Stimulated activated naive CD8-positive, alpha-beta T cell treated with anti-CD3 and anti-CD28 coated beads, Interleukin-15, Interleukin-2, amounts not matched to agents 100 ng/mL and 50 ng/mL, for 24 hours (primary cell): Measurements from ENCODE around the gene SPATA19.
"Not testable (repeated sequence)": the region's sequence is repeated elsewhere in the genome, so short reads cannot be mapped to it uniquely, and the experiment has no call there.

ENCODE experiments used
- H3K27ac Mint-ChIP-seq: one replicate; pipeline ENCODE4 v1.8.0; 2021; ENCODE audit warnings: mild to moderate bottlenecking, mixed read lengths
- H3K27me3 Mint-ChIP-seq: one replicate; pipeline ENCODE4 v1.8.0; 2021; ENCODE audit warnings: mixed read lengths
- H3K36me3 Mint-ChIP-seq: one replicate; pipeline ENCODE4 v1.8.0; 2021; ENCODE audit warnings: low read depth, mixed read lengths
- H3K4me1 Mint-ChIP-seq: one replicate; pipeline ENCODE4 v1.8.0; 2021; ENCODE audit warnings: low read depth, mixed read lengths
- H3K4me3 Mint-ChIP-seq: one replicate; pipeline ENCODE4 v1.8.0; 2021; ENCODE audit warnings: mild to moderate bottlenecking, mixed read lengths
- H3K9me3 Mint-ChIP-seq: one replicate; pipeline ENCODE4 v1.8.0; 2021; ENCODE audit warnings: mixed read lengths

SPATA19 gene

GRCh38 chr11:133845413-133845812 lies at the start of gene SPATA19:
TSS of gene SPATA19 (minus strand) at chr11:133845513. CDS start at chr11:133845446, 67 bp downstream.
- no peaks in the 10 kb centered on the region for H3K36me3 Mint-ChIP-seq
- peaks cover 3% of the 10 kb centered on the region for H3K9me3 Mint-ChIP-seq
- H3K4me1 Mint-ChIP-seq = peaks cover 5% of the 10 kb centered on the region
- no peak within 1 kb of the TSS for H3K4me3 Mint-ChIP-seq
- peaks cover 12% of the 10 kb centered on the region for H3K27me3 Mint-ChIP-seq
- H3K27ac Mint-ChIP-seq = no peak within 1 kb of the TSS

- no peaks in the 10 kb centered on the region for H3K4me1 Mint-ChIP-seq
- H3K4me3 Mint-ChIP-seq = no peak overlapping the region
- H3K9me3 Mint-ChIP-seq = no peaks in the 10 kb centered on the region
- peaks cover 6% of the 10 kb centered on the region for H3K36me3 Mint-ChIP-seq
- H3K27me3 Mint-ChIP-seq = no peaks in the 10 kb centered on the region
- no peak overlapping the region for H3K27ac Mint-ChIP-seq
Observed at GRCh38 chr11:133895061-133895479, 49.8 kb upstream of the SPATA19 start.

- H3K27me3 Mint-ChIP-seq = no peaks in the 10 kb centered on the region
- H3K4me3 Mint-ChIP-seq = no peak overlapping the region
- H3K27ac Mint-ChIP-seq = no peak overlapping the region
- H3K9me3 Mint-ChIP-seq = no peaks in the 10 kb centered on the region
- no peaks in the 10 kb centered on the region for H3K36me3 Mint-ChIP-seq
- H3K4me1 Mint-ChIP-seq = no peaks in the 10 kb centered on the region
Observed at GRCh38 chr11:133893381-133893780, 48.1 kb upstream of the SPATA19 start.

- Mint-ChIP-seq H3K4me3 (no peak overlapping the region), H3K9me3 (no peaks in the 10 kb centered on the region), H3K27me3 (no peaks in the 10 kb centered on the region), H3K27ac (no peak overlapping the region), H3K4me1 (no peaks in the 10 kb centered on the region), H3K36me3 (no peaks in the 10 kb centered on the region)
Observed at GRCh38 chr11:133892584-133893380, 47.5 kb upstream of the SPATA19 start.

- Mint-ChIP-seq H3K36me3 (no peaks in the 10 kb centered on the region), H3K27ac (no peak overlapping the region), H3K27me3 (peaks cover 2% of the 10 kb centered on the region), H3K4me3 (no peak overlapping the region), H3K9me3 (no peaks in the 10 kb centered on the region), H3K4me1 (no peaks in the 10 kb centered on the region)
Observed at GRCh38 chr11:133892126-133892525, 46.8 kb upstream of the SPATA19 start.

GRCh38 chr11:133889893-133890292 lies 44.6 kb upstream of the SPATA19 start:
- no peaks in the 10 kb centered on the region for H3K9me3 Mint-ChIP-seq
- no peak overlapping the region for H3K27ac Mint-ChIP-seq
- H3K4me1 Mint-ChIP-seq = no peaks in the 10 kb centered on the region
- no peak overlapping the region for H3K4me3 Mint-ChIP-seq
- H3K36me3 Mint-ChIP-seq = no peaks in the 10 kb centered on the region
- peaks cover 10% of the 10 kb centered on the region for H3K27me3 Mint-ChIP-seq

GRCh38 chr11:133889188-133889587 lies 43.9 kb upstream of the SPATA19 start:
- Mint-ChIP-seq H3K4me1 (no peaks in the 10 kb centered on the region), H3K27me3 (peaks cover 12% of the 10 kb centered on the region), H3K9me3 (no peaks in the 10 kb centered on the region), H3K27ac (no peak overlapping the region), H3K36me3 (no peaks in the 10 kb centered on the region), H3K4me3 (no peak overlapping the region)

GRCh38 chr11:133887692-133888332 lies 42.5 kb upstream of the SPATA19 start:
- peaks cover 10% of the 10 kb centered on the region for H3K9me3 Mint-ChIP-seq
- peaks cover 26% of the 10 kb centered on the region for H3K27me3 Mint-ChIP-seq
- H3K36me3 Mint-ChIP-seq = no peaks in the 10 kb centered on the region
- no peak overlapping the region for H3K27ac Mint-ChIP-seq
- no peaks in the 10 kb centered on the region for H3K4me1 Mint-ChIP-seq
- no peak overlapping the region for H3K4me3 Mint-ChIP-seq

GRCh38 chr11:133886029-133886428 lies 40.7 kb upstream of the SPATA19 start:
- Mint-ChIP-seq H3K4me3 (no peak overlapping the region), H3K27me3 (peaks cover 26% of the 10 kb centered on the region), H3K27ac (no peak overlapping the region), H3K4me1 (no peaks in the 10 kb centered on the region), H3K9me3 (peaks cover 10% of the 10 kb centered on the region), H3K36me3 (no peaks in the 10 kb centered on the region)

- H3K4me3 Mint-ChIP-seq = no peak overlapping the region
- no peaks in the 10 kb centered on the region for H3K9me3 Mint-ChIP-seq
- peaks cover 2% of the 10 kb centered on the region for H3K27me3 Mint-ChIP-seq
- no peaks in the 10 kb centered on the region for H3K36me3 Mint-ChIP-seq
- H3K27ac Mint-ChIP-seq = no peak overlapping the region
- H3K4me1 Mint-ChIP-seq = no peaks in the 10 kb centered on the region
Observed at GRCh38 chr11:133872160-133872559, 26.8 kb upstream of the SPATA19 start.

GRCh38 chr11:133867456-133867855 lies 22.1 kb upstream of the SPATA19 start:
- Mint-ChIP-seq H3K4me1 (no peaks in the 10 kb centered on the region), H3K27me3 (peaks cover 2% of the 10 kb centered on the region), H3K27ac (no peak overlapping the region), H3K9me3 (no peaks in the 10 kb centered on the region), H3K36me3 (no peaks in the 10 kb centered on the region), H3K4me3 (no peak overlapping the region)

- Mint-ChIP-seq H3K27ac (no peak overlapping the region), H3K27me3 (peaks cover 14% of the 10 kb centered on the region), H3K4me1 (no peaks in the 10 kb centered on the region), H3K9me3 (no peaks in the 10 kb centered on the region), H3K36me3 (no peaks in the 10 kb centered on the region), H3K4me3 (no peak overlapping the region)
Observed at GRCh38 chr11:133865466-133865865, 20.2 kb upstream of the SPATA19 start.

GRCh38 chr11:133864756-133865155 lies 19.4 kb upstream of the SPATA19 start:
- no peak overlapping the region for H3K27ac Mint-ChIP-seq
- no peaks in the 10 kb centered on the region for H3K36me3 Mint-ChIP-seq
- H3K4me1 Mint-ChIP-seq = no peaks in the 10 kb centered on the region
- no peaks in the 10 kb centered on the region for H3K9me3 Mint-ChIP-seq
- H3K27me3 Mint-ChIP-seq = peaks cover 19% of the 10 kb centered on the region
- no peak overlapping the region for H3K4me3 Mint-ChIP-seq

GRCh38 chr11:133860151-133860550 lies 14.8 kb upstream of the SPATA19 start:
- Mint-ChIP-seq H3K36me3 (no peaks in the 10 kb centered on the region), H3K27me3 (peaks cover 43% of the 10 kb centered on the region), H3K9me3 (no peaks in the 10 kb centered on the region), H3K4me3 (no peak overlapping the region), H3K4me1 (no peaks in the 10 kb centered on the region), H3K27ac (no peak overlapping the region)

- not testable (repeated sequence) for H3K27ac Mint-ChIP-seq, H3K4me3 Mint-ChIP-seq, H3K9me3 Mint-ChIP-seq, H3K4me1 Mint-ChIP-seq, H3K36me3 Mint-ChIP-seq
- H3K27me3 Mint-ChIP-seq = peaks cover 44% of the 10 kb centered on the region
Observed at GRCh38 chr11:133854330-133854960, 9.1 kb upstream of the SPATA19 start.
